ENCODE results near the gene AEBP2. TPM values are rescaled to one million over a fixed set of nuclear protein-coding genes. Genes with fewer than 3 reads are reported as not detected.

Gene AEBP2
- total and polyA plus RNA-seq, 2 of the 13 experiments (the other 11 are each of a cell fraction or from before 2014, with no cell fraction given), result 9.2 to 17.9 TPM

DNA sequence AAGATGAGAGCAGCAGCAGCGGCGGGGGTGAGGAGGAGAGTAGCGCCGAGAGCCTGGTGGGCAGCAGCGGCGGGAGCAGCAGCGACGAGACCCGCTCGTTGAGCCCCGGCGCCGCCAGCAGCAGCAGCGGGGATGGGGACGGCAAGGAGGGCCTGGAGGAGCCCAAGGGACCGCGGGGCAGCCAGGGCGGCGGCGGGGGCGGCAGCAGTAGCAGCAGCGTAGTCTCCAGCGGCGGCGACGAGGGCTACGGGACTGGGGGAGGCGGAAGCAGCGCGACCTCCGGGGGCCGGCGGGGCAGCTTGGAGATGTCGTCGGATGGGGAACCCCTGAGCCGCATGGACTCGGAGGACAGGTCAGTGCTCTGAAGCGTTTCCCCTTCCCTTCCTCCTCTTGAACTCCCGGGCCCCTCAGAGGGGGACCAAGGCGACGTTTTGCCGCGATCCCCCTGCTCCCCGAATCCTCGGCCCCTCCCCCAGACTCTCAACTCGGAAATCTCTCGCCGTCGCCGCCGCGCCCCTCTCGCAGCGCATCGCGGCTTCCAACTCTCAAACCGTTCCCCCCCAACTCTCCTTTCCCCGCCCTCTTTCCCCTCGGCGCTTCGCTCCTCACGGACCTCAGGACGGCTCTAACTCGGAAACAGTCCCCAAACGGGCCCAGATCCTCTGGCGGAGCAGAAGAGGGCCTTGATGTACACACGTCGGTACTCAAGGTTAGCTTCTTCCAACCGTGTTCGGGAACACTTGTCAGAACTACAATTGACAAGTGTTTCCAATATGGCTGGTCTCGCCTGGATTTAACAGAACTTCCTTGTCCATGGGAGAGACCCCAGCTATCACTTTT lies 947 bp downstream of the AEBP2 start (continued):
- TF ChIP-seq, protein P1, sequence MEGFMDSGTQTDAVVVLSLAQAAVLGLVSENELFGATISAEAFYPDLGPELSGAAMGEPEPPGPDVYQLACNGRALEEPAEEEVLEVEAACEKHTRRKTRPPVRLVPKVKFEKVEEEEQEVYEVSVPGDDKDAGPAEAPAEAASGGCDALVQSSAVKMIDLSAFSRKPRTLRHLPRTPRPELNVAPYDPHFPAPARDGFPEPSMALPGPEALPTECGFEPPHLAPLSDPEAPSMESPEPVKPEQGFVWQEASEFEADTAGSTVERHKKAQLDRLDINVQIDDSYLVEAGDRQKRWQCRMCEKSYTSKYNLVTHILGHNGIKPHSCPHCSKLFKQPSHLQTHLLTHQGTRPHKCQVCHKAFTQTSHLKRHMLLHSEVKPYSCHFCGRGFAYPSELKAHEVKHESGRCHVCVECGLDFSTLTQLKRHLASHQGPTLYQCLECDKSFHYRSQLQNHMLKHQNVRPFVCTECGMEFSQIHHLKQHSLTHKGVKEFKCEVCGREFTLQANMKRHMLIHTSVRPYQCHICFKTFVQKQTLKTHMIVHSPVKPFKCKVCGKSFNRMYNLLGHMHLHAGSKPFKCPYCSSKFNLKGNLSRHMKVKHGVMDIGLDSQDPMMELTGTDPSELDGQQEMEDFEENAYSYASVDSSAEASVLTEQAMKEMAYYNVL (CRISPR knock-in tag; IDR thresholded peaks at IDR 0.05; ENCODE audit: borderline replicate concordance), result 0 out of 2 replicates have a peak, but pooled peaks have one; percentile 16
- 0 out of 2 replicates have a peak, but pooled peaks have one; percentile 20 for TF ChIP-seq NRL (CRISPR knock-in tag; IDR thresholded peaks at IDR 0.05; ENCODE audit: borderline replicate concordance)
- TF ChIP-seq ZBTB8A (CRISPR knock-in tag; IDR thresholded peaks at IDR 0.05; ENCODE audit: borderline replicate concordance, low read depth), result no peak
- TF ChIP-seq, protein P2, sequence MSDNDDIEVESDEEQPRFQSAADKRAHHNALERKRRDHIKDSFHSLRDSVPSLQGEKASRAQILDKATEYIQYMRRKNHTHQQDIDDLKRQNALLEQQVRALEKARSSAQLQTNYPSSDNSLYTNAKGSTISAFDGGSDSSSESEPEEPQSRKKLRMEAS (IDR thresholded peaks at IDR 0.05), result 0 out of 2 replicates have a peak, but pooled peaks have one; percentile 17
- TF ChIP-seq ZNF720 (CRISPR knock-in tag; IDR thresholded peaks at IDR 0.05), result no peak
- TF ChIP-seq ZBTB7B (CRISPR knock-in tag; IDR thresholded peaks at IDR 0.05), result no peak
- TF ChIP-seq CBX5 (CRISPR knock-in tag; IDR thresholded peaks at IDR 0.05; ENCODE audit: borderline replicate concordance), result 0 out of 2 replicates have a peak, but pooled peaks have one; percentile 14
- peak; percentile 56 for TF ChIP-seq HNRNPK (IDR thresholded peaks at IDR 0.05; ENCODE audit: low read depth, low read length, poor library complexity, severe bottlenecking)
- TF ChIP-seq RXRB (CRISPR knock-in tag; IDR thresholded peaks at IDR 0.05; ENCODE audit: borderline replicate concordance), result peak; percentile 15; the same call in 1 of the 2 replicates
- TF ChIP-seq MAZ (IDR thresholded peaks at IDR 0.05; ENCODE audit: borderline replicate concordance, low read depth, low read length), result no peak
- TF ChIP-seq MAZ (CRISPR knock-in tag; IDR thresholded peaks at IDR 0.05; ENCODE audit: low read depth), result peak; percentile 1; the same call in 1 of the 2 replicates
- TF ChIP-seq ZNF850 (CRISPR knock-in tag; conservative IDR thresholded peaks at IDR 0.05), result peak; percentile 58; the same call in 1 of the 2 replicates
- TF ChIP-seq TCF12 (IDR thresholded peaks at IDR 0.05), result no peak
- TF ChIP-seq TCF12 (CRISPR knock-in tag; IDR thresholded peaks at IDR 0.05), result no peak
- TF ChIP-seq, protein P3, sequence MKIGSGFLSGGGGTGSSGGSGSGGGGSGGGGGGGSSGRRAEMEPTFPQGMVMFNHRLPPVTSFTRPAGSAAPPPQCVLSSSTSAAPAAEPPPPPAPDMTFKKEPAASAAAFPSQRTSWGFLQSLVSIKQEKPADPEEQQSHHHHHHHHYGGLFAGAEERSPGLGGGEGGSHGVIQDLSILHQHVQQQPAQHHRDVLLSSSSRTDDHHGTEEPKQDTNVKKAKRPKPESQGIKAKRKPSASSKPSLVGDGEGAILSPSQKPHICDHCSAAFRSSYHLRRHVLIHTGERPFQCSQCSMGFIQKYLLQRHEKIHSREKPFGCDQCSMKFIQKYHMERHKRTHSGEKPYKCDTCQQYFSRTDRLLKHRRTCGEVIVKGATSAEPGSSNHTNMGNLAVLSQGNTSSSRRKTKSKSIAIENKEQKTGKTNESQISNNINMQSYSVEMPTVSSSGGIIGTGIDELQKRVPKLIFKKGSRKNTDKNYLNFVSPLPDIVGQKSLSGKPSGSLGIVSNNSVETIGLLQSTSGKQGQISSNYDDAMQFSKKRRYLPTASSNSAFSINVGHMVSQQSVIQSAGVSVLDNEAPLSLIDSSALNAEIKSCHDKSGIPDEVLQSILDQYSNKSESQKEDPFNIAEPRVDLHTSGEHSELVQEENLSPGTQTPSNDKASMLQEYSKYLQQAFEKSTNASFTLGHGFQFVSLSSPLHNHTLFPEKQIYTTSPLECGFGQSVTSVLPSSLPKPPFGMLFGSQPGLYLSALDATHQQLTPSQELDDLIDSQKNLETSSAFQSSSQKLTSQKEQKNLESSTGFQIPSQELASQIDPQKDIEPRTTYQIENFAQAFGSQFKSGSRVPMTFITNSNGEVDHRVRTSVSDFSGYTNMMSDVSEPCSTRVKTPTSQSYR (CRISPR knock-in tag; IDR thresholded peaks at IDR 0.05; ENCODE audit: borderline replicate concordance), result peak; percentile 17; the same call in 1 of the 2 replicates
- no peak for TF ChIP-seq ZSCAN20 (CRISPR knock-in tag; IDR thresholded peaks at IDR 0.05; ENCODE audit: borderline replicate concordance)
- TF ChIP-seq SMYD3 (CRISPR knock-in tag; IDR thresholded peaks at IDR 0.05), result no peak
- TF ChIP-seq HNF4G (IDR thresholded peaks at IDR 0.05; ENCODE audit: borderline replicate concordance, low read depth, low read length), result no peak
- TF ChIP-seq HNF4G (CRISPR knock-in tag; IDR thresholded peaks at IDR 0.05; ENCODE audit: borderline replicate concordance, low read depth), result no peak
- peak; percentile 51 for TF ChIP-seq ZNF430 (CRISPR knock-in tag; IDR thresholded peaks at IDR 0.05)
- TF ChIP-seq, protein P4, sequence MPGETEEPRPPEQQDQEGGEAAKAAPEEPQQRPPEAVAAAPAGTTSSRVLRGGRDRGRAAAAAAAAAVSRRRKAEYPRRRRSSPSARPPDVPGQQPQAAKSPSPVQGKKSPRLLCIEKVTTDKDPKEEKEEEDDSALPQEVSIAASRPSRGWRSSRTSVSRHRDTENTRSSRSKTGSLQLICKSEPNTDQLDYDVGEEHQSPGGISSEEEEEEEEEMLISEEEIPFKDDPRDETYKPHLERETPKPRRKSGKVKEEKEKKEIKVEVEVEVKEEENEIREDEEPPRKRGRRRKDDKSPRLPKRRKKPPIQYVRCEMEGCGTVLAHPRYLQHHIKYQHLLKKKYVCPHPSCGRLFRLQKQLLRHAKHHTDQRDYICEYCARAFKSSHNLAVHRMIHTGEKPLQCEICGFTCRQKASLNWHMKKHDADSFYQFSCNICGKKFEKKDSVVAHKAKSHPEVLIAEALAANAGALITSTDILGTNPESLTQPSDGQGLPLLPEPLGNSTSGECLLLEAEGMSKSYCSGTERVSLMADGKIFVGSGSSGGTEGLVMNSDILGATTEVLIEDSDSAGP (CRISPR knock-in tag; IDR thresholded peaks at IDR 0.05; ENCODE audit: borderline replicate concordance), result 0 out of 2 replicates have a peak, but pooled peaks have one; percentile 60
